Stimulated activated naive CD8-positive, alpha-beta T cell treated with anti-CD3 and anti-CD28 coated beads, Interleukin-15, amount 100 ng/mL, for 72 hours (primary cell): Measurements from ENCODE around the gene OBSCN.
"Not testable (repeated sequence)": the region's sequence is repeated elsewhere in the genome, so short reads cannot be mapped to it uniquely, and the experiment has no call there.

Experiments used
- ATAC-seq: fragments of 150-1000 bp; cut with Tn5 transposase; 2 replicates; pipeline ENCODE4 v1.10.0; 2021; ENCODE audit warnings: mild to moderate bottlenecking, moderate library complexity
- DNase-seq, 2 donors: peaks; one replicate each; pipeline ENCODE4 v3.0.0; 2021 to 2022
- H3K27ac Mint-ChIP-seq, 2 donors: one replicate each; pipeline ENCODE4 v1.8.0; 2022; ENCODE audit warnings: mild to moderate bottlenecking in 2 of 2, mixed read lengths in 2 of 2, moderate library complexity in 2 of 2
- H3K27me3 Mint-ChIP-seq: one replicate; pipeline ENCODE4 v1.8.0; 2022; ENCODE audit warnings: mixed read lengths
- H3K4me1 Mint-ChIP-seq: one replicate; pipeline ENCODE4 v1.8.0; 2022; ENCODE audit warnings: mild to moderate bottlenecking, mixed read lengths
- H3K4me3 Mint-ChIP-seq, 2 donors: one replicate each; pipeline ENCODE4 v1.8.0; 2022; ENCODE audit warnings: mild to moderate bottlenecking in 2 of 2, mixed read lengths in 2 of 2, moderate library complexity in 1 of 2
- H3K9me3 Mint-ChIP-seq, 2 donors: one replicate each; pipeline ENCODE4 v1.8.0; 2022; ENCODE audit warnings: mixed read lengths in 2 of 2

OBSCN gene

GRCh38 chr1:228241259-228241658, 33.4 kb downstream of the OBSCN start:
- Mint-ChIP-seq H3K4me3 (no peak overlapping the region), H3K27ac (no peak overlapping the region), H3K27me3 (no peaks in the 10 kb centered on the region), H3K9me3 (peaks cover 54 to 72% of the 10 kb centered on the region in 2 donors), H3K4me1 (peaks cover 9% of the 10 kb centered on the region)
- DNase-seq = no peak
- no peak for ATAC-seq

GRCh38 chr1:228242409-228242808, 34.6 kb downstream of the OBSCN start:
- H3K27ac Mint-ChIP-seq = no peak overlapping the region
- peaks cover 58 to 82% of the 10 kb centered on the region in 2 donors for H3K9me3 Mint-ChIP-seq
- H3K27me3 Mint-ChIP-seq = no peaks in the 10 kb centered on the region
- H3K4me1 Mint-ChIP-seq = peaks cover 7% of the 10 kb centered on the region
- H3K4me3 Mint-ChIP-seq = no peak overlapping the region
- ATAC-seq = no peak
- DNase-seq = no peak

- Mint-ChIP-seq H3K4me3 (no peak overlapping the region), H3K9me3 (peaks cover 60 to 82% of the 10 kb centered on the region in 2 donors), H3K27me3 (no peaks in the 10 kb centered on the region), H3K27ac (no peak overlapping the region), H3K4me1 (peaks cover 7% of the 10 kb centered on the region)
- ATAC-seq (no peak), DNase-seq (no peak)
These were observed 35.2 kb downstream of the OBSCN start for GRCh38 chr1:228243093-228243492.

- not testable (repeated sequence) for H3K27ac Mint-ChIP-seq, H3K27me3 Mint-ChIP-seq, H3K4me3 Mint-ChIP-seq, ATAC-seq, H3K4me1 Mint-ChIP-seq, DNase-seq
- H3K9me3 Mint-ChIP-seq = peaks cover 60 to 79% of the 10 kb centered on the region in 2 donors
These were observed 36.1 kb downstream of the OBSCN start for GRCh38 chr1:228243989-228244388.

GRCh38 chr1:228245111-228245510, 37.3 kb downstream of the OBSCN start:
- DNase-seq (no peak), ATAC-seq (no peak)
- no peaks in the 10 kb centered on the region for H3K27me3 Mint-ChIP-seq
- no peak overlapping the region for H3K4me3 Mint-ChIP-seq
- H3K27ac Mint-ChIP-seq = no peak overlapping the region
- peaks cover 7% of the 10 kb centered on the region for H3K4me1 Mint-ChIP-seq
- peaks cover 60 to 68% of the 10 kb centered on the region in 2 donors for H3K9me3 Mint-ChIP-seq

DNA sequence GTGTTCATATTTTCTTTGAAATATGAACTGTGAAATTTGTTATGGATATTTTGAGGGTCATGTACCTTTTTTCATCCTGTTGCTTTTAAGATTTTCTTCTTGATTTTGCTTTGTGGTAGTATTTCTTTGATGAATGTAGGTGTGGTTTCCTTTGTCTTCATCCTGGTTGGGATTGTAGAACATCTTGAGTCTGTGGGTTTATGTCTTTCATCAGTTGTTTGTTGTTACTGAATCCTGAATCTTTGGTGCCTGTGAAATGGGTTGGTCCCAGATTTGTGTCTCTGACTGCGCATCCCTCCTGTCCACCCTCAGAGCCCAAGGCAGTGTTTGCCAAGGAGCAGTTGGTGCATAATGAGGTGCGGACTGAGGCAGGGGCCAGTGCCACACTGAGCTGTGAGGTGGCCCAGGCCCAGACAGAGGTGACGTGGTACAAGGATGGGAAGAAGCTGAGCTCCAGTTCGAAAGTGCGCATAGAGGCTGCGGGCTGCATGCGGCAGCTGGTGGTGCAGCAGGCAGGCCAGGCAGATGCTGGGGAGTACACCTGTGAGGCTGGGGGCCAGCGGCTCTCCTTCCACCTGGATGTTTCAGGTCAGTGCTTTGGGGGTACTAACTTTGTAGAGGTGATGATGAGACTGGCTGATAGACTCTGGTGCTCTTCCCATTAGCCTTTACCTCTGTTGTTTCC, 38.5 kb downstream of the OBSCN start:
- H3K9me3 Mint-ChIP-seq = peaks cover 47 to 55% of the 10 kb centered on the region in 2 donors
- DNase-seq = no peak
- H3K4me1 Mint-ChIP-seq = peaks cover 7% of the 10 kb centered on the region
- H3K27me3 Mint-ChIP-seq = no peaks in the 10 kb centered on the region
- no peak overlapping the region for H3K27ac Mint-ChIP-seq
- H3K4me3 Mint-ChIP-seq = no peak overlapping the region
- no peak for ATAC-seq

- Mint-ChIP-seq H3K27ac (no peak overlapping the region), H3K27me3 (no peaks in the 10 kb centered on the region), H3K4me1 (peaks cover 7% of the 10 kb centered on the region), H3K9me3 (peaks cover 21 to 24% of the 10 kb centered on the region in 2 donors), H3K4me3 (no peak overlapping the region)
- DNase-seq (no peak), ATAC-seq (no peak)
These were observed 41.9 kb downstream of the OBSCN start for GRCh38 chr1:228249513-228250305.

DNA sequence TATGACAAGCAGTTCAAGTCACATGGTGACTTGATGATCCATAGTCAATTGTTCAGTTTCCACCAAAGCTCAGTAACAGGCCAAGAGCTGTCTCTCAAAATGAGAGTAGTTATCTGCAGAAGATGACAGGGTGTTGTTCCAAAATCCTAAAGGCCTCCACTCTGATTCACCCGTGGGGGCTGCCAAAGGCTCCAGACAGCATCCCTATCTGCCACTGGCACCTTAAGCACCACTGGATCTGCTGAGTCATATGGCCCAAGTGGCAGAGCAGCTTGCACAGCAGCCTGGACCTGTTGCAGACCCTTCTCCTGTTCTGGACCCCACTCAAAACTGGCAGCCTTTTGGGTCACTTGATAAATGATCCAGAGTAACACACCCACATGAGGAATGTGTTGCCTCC, 44.6 kb downstream of the OBSCN start:
- H3K4me3 Mint-ChIP-seq, H3K4me1 Mint-ChIP-seq, DNase-seq, H3K27ac Mint-ChIP-seq, ATAC-seq, H3K27me3 Mint-ChIP-seq, H3K9me3 Mint-ChIP-seq: not testable (repeated sequence)

- ATAC-seq (no peak), DNase-seq (no peak)
- no peak overlapping the region for H3K27ac Mint-ChIP-seq
- H3K9me3 Mint-ChIP-seq = no peaks in the 10 kb centered on the region
- H3K27me3 Mint-ChIP-seq = no peaks in the 10 kb centered on the region
- no peaks in the 10 kb centered on the region for H3K4me1 Mint-ChIP-seq
- H3K4me3 Mint-ChIP-seq = no peak overlapping the region
These were observed 49.0 kb downstream of the OBSCN start for GRCh38 chr1:228256626-228257375.

DNA sequence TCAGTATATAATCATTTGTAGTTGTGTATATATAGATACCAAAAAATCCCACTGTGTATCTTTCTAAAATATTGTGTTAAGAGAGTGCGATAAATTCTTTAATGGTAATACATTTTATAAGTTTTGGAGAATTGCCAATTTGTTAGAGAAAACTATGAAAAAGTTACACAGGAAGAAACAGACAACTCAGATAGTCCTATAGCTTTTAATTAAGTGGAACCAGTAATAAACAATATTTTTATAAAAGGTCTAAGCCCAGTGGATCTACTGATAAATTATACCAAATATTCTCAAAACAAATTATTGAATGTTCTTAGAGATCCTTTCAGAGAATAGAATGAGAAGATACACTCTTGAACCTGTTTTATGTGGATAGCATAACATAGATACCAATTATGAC, 50.6 kb downstream of the OBSCN start:
- DNase-seq (no peak), ATAC-seq (no peak)
- H3K4me3 Mint-ChIP-seq = no peak overlapping the region
- H3K27ac Mint-ChIP-seq = no peak overlapping the region
- no peaks in the 10 kb centered on the region for H3K9me3 Mint-ChIP-seq
- H3K4me1 Mint-ChIP-seq = no peaks in the 10 kb centered on the region
- no peaks in the 10 kb centered on the region for H3K27me3 Mint-ChIP-seq

GRCh38 chr1:228259368-228259894, 51.6 kb downstream of the OBSCN start:
- no peak for ATAC-seq
- no peak overlapping the region for H3K27ac Mint-ChIP-seq
- no peak for DNase-seq

DNA sequence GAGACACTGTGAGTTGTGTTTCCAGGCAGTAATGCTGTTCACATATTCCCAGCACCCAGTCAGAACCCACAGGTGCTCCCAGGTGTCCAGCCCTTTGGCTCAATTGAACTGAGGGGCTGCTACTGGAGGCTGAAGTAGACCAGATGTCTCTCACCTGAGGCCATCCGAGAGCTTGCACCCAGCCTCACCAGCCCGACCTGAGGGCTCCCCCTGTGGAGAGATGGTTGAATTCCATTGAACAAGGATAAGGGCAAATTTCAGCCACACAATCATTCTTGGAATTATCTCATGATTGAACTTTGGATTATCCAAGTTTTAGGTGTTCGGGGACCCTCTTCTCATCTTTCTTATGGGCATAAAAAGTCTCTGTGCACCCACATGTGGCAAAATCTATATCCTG, 52.1 kb downstream of the OBSCN start:
- H3K4me3 Mint-ChIP-seq = no peak overlapping the region
- no peak for DNase-seq
- no peaks in the 10 kb centered on the region for H3K27me3 Mint-ChIP-seq

More at GRCh38 chr1:228259368-228259894, 51.6 kb downstream of the OBSCN start:
- Mint-ChIP-seq H3K27me3 (no peaks in the 10 kb centered on the region), H3K4me1 (no peaks in the 10 kb centered on the region), H3K9me3 (no peaks in the 10 kb centered on the region), H3K4me3 (no peak overlapping the region)

DNA sequence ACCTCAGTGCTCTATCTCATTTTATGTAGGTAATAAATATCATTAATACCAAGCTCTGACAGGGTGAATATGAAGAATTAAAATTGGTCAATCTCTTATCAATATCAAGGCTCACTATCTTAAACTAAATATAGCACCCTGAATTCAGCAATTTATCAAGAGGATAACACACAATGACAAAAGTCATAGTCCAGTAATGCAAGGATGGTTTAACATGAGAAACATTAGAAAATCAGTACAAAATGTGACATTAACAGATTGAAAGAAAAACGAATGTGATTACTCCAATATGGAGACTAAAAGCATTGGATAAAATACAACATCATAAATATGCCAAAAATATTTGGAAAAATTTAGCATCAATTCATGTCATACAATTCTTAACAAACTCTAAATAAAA, 53.9 kb downstream of the OBSCN start:
- H3K4me3 Mint-ChIP-seq = no peak overlapping the region
- H3K27ac Mint-ChIP-seq = no peak overlapping the region
- no peak for ATAC-seq
- H3K9me3 Mint-ChIP-seq = no peaks in the 10 kb centered on the region
- no peaks in the 10 kb centered on the region for H3K27me3 Mint-ChIP-seq
- no peaks in the 10 kb centered on the region for H3K4me1 Mint-ChIP-seq
- no peak for DNase-seq

More for the DNA sequence above, 52.1 kb downstream of the OBSCN start:
- Mint-ChIP-seq H3K27ac (no peak overlapping the region), H3K4me1 (no peaks in the 10 kb centered on the region), H3K9me3 (no peaks in the 10 kb centered on the region)
- no peak for ATAC-seq

GRCh38 chr1:228262475-228262874, 54.6 kb downstream of the OBSCN start:
- no peak for ATAC-seq
- Mint-ChIP-seq H3K27ac (no peak overlapping the region), H3K9me3 (no peaks in the 10 kb centered on the region), H3K27me3 (no peaks in the 10 kb centered on the region), H3K4me3 (no peak overlapping the region), H3K4me1 (no peaks in the 10 kb centered on the region)
- no peak for DNase-seq

DNA sequence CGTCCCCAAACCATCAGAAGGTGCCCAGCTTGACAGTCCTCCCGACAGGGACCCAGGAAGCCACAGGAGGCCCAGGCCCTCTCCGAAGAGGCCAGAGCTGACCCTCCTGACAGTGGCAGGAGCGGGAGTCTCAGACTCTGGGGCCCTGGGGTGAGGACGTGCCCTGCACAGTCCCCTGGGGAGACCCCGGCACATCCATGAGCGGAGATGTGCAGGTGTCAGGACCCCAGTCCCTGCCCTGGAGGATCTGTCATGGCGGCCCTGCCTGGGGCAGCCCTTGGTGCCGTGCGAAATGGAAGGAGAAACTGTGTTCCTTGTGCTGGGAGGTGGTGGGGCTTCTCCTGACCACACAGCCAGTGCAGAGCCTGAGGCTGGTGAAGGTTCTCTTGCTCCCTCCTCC, 55.8 kb downstream of the OBSCN start:
- DNase-seq (no peak), ATAC-seq (no peak)
- no peaks in the 10 kb centered on the region for H3K9me3 Mint-ChIP-seq
- H3K27ac Mint-ChIP-seq = no peak overlapping the region
- H3K4me1 Mint-ChIP-seq = no peaks in the 10 kb centered on the region
- no peak overlapping the region for H3K4me3 Mint-ChIP-seq
- no peaks in the 10 kb centered on the region for H3K27me3 Mint-ChIP-seq
